OCI-LY1 (cell line): Measurements from ENCODE around the gene ACTR3C.

Experiments used
- H2AFZ ChIP-seq: fragments of 200-600 bp; sonication (generic), shearing (Covaris generic); 2 replicates; pipeline ENCODE4 v1.6.0; 2014; ENCODE audit warnings: antibody characterized with exemption, mild to moderate bottlenecking, low read length
- H3F3A ChIP-seq: fragments of 200-600 bp; sonication (generic), shearing (Covaris generic); 2 replicates; pipeline ENCODE4 v1.6.0; 2014; ENCODE audit warnings: mild to moderate bottlenecking, antibody characterized with exemption, low read length, moderate library complexity; ENCODE audit not compliant: insufficient read depth
- H3K27ac ChIP-seq: fragments of 200-600 bp; sonication (generic); 2 replicates; pipeline ENCODE4 v1.5.1; 2014; ENCODE audit warnings: low read length, mixed run types, mild to moderate bottlenecking, low read depth; ENCODE audit not compliant: poor library complexity, severe bottlenecking
- H3K27me3 ChIP-seq: fragments of 200-600 bp; sonication (generic); 2 replicates; pipeline ENCODE4 v1.6.0; 2014; ENCODE audit warnings: antibody characterized with exemption, mild to moderate bottlenecking, low read length, moderate library complexity; ENCODE audit not compliant: insufficient read depth
- H3K36me3 ChIP-seq: fragments of 200-600 bp; sonication (generic); 2 replicates; pipeline ENCODE4 v1.6.1; 2014; ENCODE audit warnings: mild to moderate bottlenecking, antibody characterized with exemption, low read length, moderate library complexity, mixed read lengths; ENCODE audit not compliant: insufficient read depth
- H3K4me1 ChIP-seq: fragments of 200-600 bp; sonication (generic); 2 replicates; pipeline ENCODE4 v1.5.1; 2014; ENCODE audit warnings: mild to moderate bottlenecking, low read length, moderate library complexity; ENCODE audit not compliant: insufficient read depth, severe bottlenecking
- H3K4me2 ChIP-seq: fragments of 200-600 bp; sonication (generic), shearing (Covaris generic); 2 replicates; pipeline ENCODE4 v1.6.1; 2014; ENCODE audit warnings: low read length
- H3K4me3 ChIP-seq: fragments of 200-600 bp; sonication (generic); 2 replicates; pipeline ENCODE4 v1.5.1; 2014; ENCODE audit warnings: low read length, low read depth, mild to moderate bottlenecking, mixed read lengths; ENCODE audit not compliant: poor library complexity, severe bottlenecking
- H3K79me2 ChIP-seq: fragments of 200-600 bp; shearing (Covaris generic); 2 replicates; pipeline ENCODE4 v1.6.1; 2016; ENCODE audit warnings: mixed run types, low read length, mixed read lengths; ENCODE audit not compliant: insufficient read depth
- H3K9ac ChIP-seq: fragments of 200-600 bp; sonication (generic), shearing (Covaris generic); 2 replicates; pipeline ENCODE4 v1.6.1; 2014; ENCODE audit warnings: mild to moderate bottlenecking, low read length, mixed read lengths
- H3K9me2 ChIP-seq: fragments of 200-600 bp; sonication (generic), shearing (Covaris generic); 2 replicates; pipeline ENCODE4 v1.6.1; 2014; ENCODE audit warnings: low read depth, mild to moderate bottlenecking, low read length, mixed read lengths
- H3K9me3 ChIP-seq: fragments of 200-600 bp; shearing (Covaris generic); 2 replicates; pipeline ENCODE4 v1.6.1; 2014; ENCODE audit warnings: low read length, mixed read lengths
- H4K20me1 ChIP-seq: fragments of 200-600 bp; sonication (generic), shearing (Covaris generic); 2 replicates; pipeline ENCODE4 v1.6.0; 2016; ENCODE audit warnings: mild to moderate bottlenecking, low read length; ENCODE audit not compliant: insufficient read depth
- CTCF ChIP-seq: fragments of 200-600 bp; sonication (generic), shearing (Covaris generic); IDR thresholded peaks from 2 replicates; pipeline ENCODE4 v1.5.1; 2017; ENCODE audit warnings: mild to moderate bottlenecking, antibody characterized with exemption, low read length, moderate library complexity, mixed read lengths
- EZH2 ChIP-seq: fragments of 200-600 bp; sonication (generic), shearing (Covaris generic); IDR thresholded peaks from 2 replicates; pipeline ENCODE4 v1.8.0; 2017; ENCODE audit warnings: borderline replicate concordance, mixed run types, mild to moderate bottlenecking, antibody characterized with exemption, low read length, moderate library complexity, mixed read lengths

The ACTR3C gene

GRCh38 chr7:150336746-150337145 lies 13.4 kb upstream of the ACTR3C start:
- Histone ChIP-seq H3K4me1 (no peaks in the 10 kb centered on the region), H3K9ac (no peak overlapping the region), H3F3A (no peaks in the 10 kb centered on the region), H3K27ac (no peak overlapping the region), H3K9me3 (no peaks in the 10 kb centered on the region), H3K36me3 (no peaks in the 10 kb centered on the region), H3K4me3 (no peak overlapping the region), H3K9me2 (no peaks in the 10 kb centered on the region), H4K20me1 (no peaks in the 10 kb centered on the region), H3K4me2 (no peak overlapping the region), H2AFZ (no peak overlapping the region), H3K27me3 (no peaks in the 10 kb centered on the region), H3K79me2 (no peaks in the 10 kb centered on the region)
- no peak for TF ChIP-seq EZH2
- no peak for TF ChIP-seq CTCF

GRCh38 chr7:150335774-150336112 lies 12.4 kb upstream of the ACTR3C start:
- no peaks in the 10 kb centered on the region for H3K4me1 ChIP-seq

GRCh38 chr7:150335108-150335773 lies 11.9 kb upstream of the ACTR3C start:
- H3K9me2 ChIP-seq: no peaks in the 10 kb centered on the region
- 0 out of 2 replicates have a peak, but pooled peaks cover 1% of the 10 kb centered on the region for H3K36me3 ChIP-seq
- H3K4me2 ChIP-seq: no peak overlapping the region
- no peaks in the 10 kb centered on the region for H3K79me2 ChIP-seq
- no peaks in the 10 kb centered on the region for H3K4me1 ChIP-seq
- H4K20me1 ChIP-seq: no peaks in the 10 kb centered on the region
- no peak overlapping the region for H2AFZ ChIP-seq
- no peak overlapping the region for H3K27ac ChIP-seq
- H3K27me3 ChIP-seq: no peaks in the 10 kb centered on the region
- H3K9ac ChIP-seq: no peak overlapping the region
- H3F3A ChIP-seq: no peaks in the 10 kb centered on the region
- H3K9me3 ChIP-seq: no peaks in the 10 kb centered on the region
- TF ChIP-seq EZH2 (no peak), CTCF (no peak)
- no peak overlapping the region for H3K4me3 ChIP-seq

More at GRCh38 chr7:150335774-150336112, 12.4 kb upstream of the ACTR3C start:
- H3K9ac ChIP-seq: no peak overlapping the region
- H3K79me2 ChIP-seq: no peaks in the 10 kb centered on the region
- H2AFZ ChIP-seq: no peak overlapping the region
- H3F3A ChIP-seq: no peaks in the 10 kb centered on the region
- H3K4me3 ChIP-seq: no peak overlapping the region
- H3K9me3 ChIP-seq: no peaks in the 10 kb centered on the region
- no peak for TF ChIP-seq EZH2
- H3K4me2 ChIP-seq: no peak overlapping the region
- H3K36me3 ChIP-seq: no peaks in the 10 kb centered on the region
- no peaks in the 10 kb centered on the region for H4K20me1 ChIP-seq
- H3K27ac ChIP-seq: no peak overlapping the region
- H3K9me2 ChIP-seq: no peaks in the 10 kb centered on the region
- H3K27me3 ChIP-seq: no peaks in the 10 kb centered on the region

- Histone ChIP-seq H3K27me3 (no peaks in the 10 kb centered on the region), H3K9me3 (no peaks in the 10 kb centered on the region), H3K9me2 (no peaks in the 10 kb centered on the region), H3K4me2 (no peak overlapping the region), H3K36me3 (peaks cover 13% of the 10 kb centered on the region), H3K4me3 (no peak overlapping the region), H3K4me1 (no peaks in the 10 kb centered on the region), H3K9ac (no peak overlapping the region), H3K79me2 (no peaks in the 10 kb centered on the region), H4K20me1 (no peaks in the 10 kb centered on the region), H3F3A (no peaks in the 10 kb centered on the region), H2AFZ (no peak overlapping the region), H3K27ac (no peak overlapping the region)
- no peak for TF ChIP-seq EZH2
- TF ChIP-seq CTCF: no peak
These were observed 10.8 kb upstream of the ACTR3C start for GRCh38 chr7:150334108-150334507.
